ENCODE results near the gene GAPT.

The GAPT gene

GRCh38 chr5:58491216-58491892 lies at the start of gene GAPT:
Gene GAPT (plus strand): TSS chr5:58491435. CDS start chr5:58494537, 3,102 bp downstream.
- DNase-seq, result no peak

GRCh38 chr5:58444805-58445204 lies 46.4 kb upstream of the GAPT start:
- no peak for DNase-seq

- no peak for DNase-seq
Observed at GRCh38 chr5:58446024-58446423, 45.2 kb upstream of the GAPT start.

- DNase-seq, result no peak
Observed at GRCh38 chr5:58447226-58447625, 44.0 kb upstream of the GAPT start.

GRCh38 chr5:58450018-58450417 lies 41.2 kb upstream of the GAPT start:
- DNase-seq, result no peak

- no peak for DNase-seq
Observed at GRCh38 chr5:58450811-58451629, 40.2 kb upstream of the GAPT start.

- no peak for DNase-seq
Observed at GRCh38 chr5:58451732-58452565, 39.3 kb upstream of the GAPT start.

- DNase-seq, result no peak
Observed at GRCh38 chr5:58452566-58453258, 38.5 kb upstream of the GAPT start.

- DNase-seq, result no peak
Observed at GRCh38 chr5:58453306-58453705, 37.9 kb upstream of the GAPT start.

GRCh38 chr5:58454025-58454424 lies 37.2 kb upstream of the GAPT start:
- no peak for DNase-seq

GRCh38 chr5:58455066-58455465 lies 36.2 kb upstream of the GAPT start:
- no peak for DNase-seq

- DNase-seq, result no peak
Observed at GRCh38 chr5:58455480-58455879, 35.8 kb upstream of the GAPT start.

- no peak for DNase-seq
Observed at GRCh38 chr5:58456026-58456425, 35.2 kb upstream of the GAPT start.

- DNase-seq, result no peak
Observed at GRCh38 chr5:58456486-58456885, 34.7 kb upstream of the GAPT start.

GRCh38 chr5:58457050-58457449 lies 34.2 kb upstream of the GAPT start:
- no peak for DNase-seq

- DNase-seq, result no peak
Observed at GRCh38 chr5:58458141-58458742, 33.0 kb upstream of the GAPT start.

- DNase-seq, result no peak
Observed at GRCh38 chr5:58458743-58459145, 32.5 kb upstream of the GAPT start.

GRCh38 chr5:58459146-58460001 lies 31.9 kb upstream of the GAPT start:
- peak; percentile 3 for DNase-seq

GRCh38 chr5:58460002-58460731 lies 31.1 kb upstream of the GAPT start, which contains the start of gene PLK2:
Gene PLK2 (minus strand): TSS chr5:58460086. CDS start chr5:58459959, 127 bp downstream.
- DNase-seq, result peak; percentile 90

- DNase-seq, result peak; percentile 86
Observed at GRCh38 chr5:58460732-58461286, 30.4 kb upstream of the GAPT start.

Measured in CD4-positive, alpha-beta T cell treated with Interferon gamma for 1 hour (primary cell).